ENCODE data around the gene RPP25L. TPM values are rescaled to one million over a fixed set of nuclear protein-coding genes. Genes with fewer than 3 reads are reported as not detected.

RPP25L gene
- total RNA-seq, 4 donors from 2014 or later: 28.9 to 83.5 (median 54.8) TPM

- Histone ChIP-seq H3K27me3 (peaks cover 0 to 3% of the 10 kb centered on the region in 2 donors), H3K4me1 (peaks cover 0 to 53% (median 4%) of the 10 kb centered on the region in 4 donors), H3K9me3 (no peaks in the 10 kb centered on the region), H3K4me3 (no peak overlapping the region), H3K27ac (peak overlapping the region in 1 of 4 donors; percentile 72), H3K36me3 (no peaks in the 10 kb centered on the region)
- no peak for DNase-seq
- TF ChIP-seq, protein P1, sequence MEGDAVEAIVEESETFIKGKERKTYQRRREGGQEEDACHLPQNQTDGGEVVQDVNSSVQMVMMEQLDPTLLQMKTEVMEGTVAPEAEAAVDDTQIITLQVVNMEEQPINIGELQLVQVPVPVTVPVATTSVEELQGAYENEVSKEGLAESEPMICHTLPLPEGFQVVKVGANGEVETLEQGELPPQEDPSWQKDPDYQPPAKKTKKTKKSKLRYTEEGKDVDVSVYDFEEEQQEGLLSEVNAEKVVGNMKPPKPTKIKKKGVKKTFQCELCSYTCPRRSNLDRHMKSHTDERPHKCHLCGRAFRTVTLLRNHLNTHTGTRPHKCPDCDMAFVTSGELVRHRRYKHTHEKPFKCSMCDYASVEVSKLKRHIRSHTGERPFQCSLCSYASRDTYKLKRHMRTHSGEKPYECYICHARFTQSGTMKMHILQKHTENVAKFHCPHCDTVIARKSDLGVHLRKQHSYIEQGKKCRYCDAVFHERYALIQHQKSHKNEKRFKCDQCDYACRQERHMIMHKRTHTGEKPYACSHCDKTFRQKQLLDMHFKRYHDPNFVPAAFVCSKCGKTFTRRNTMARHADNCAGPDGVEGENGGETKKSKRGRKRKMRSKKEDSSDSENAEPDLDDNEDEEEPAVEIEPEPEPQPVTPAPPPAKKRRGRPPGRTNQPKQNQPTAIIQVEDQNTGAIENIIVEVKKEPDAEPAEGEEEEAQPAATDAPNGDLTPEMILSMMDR (IDR thresholded peaks at IDR 0.05): no peak
- TF ChIP-seq POLR2A (IDR thresholded peaks at IDR 0.05): no peak
Observed at GRCh38 chr9:34572628-34573027, 39.3 kb downstream of the RPP25L start.

- peaks cover 0 to 47% (median 3%) of the 10 kb centered on the region in 4 donors for H3K4me1 ChIP-seq
- no peaks in the 10 kb centered on the region for H3K9me3 ChIP-seq
- TF ChIP-seq, protein P1 (IDR thresholded peaks at IDR 0.05): no peak
- no peak for TF ChIP-seq POLR2A (IDR thresholded peaks at IDR 0.05)
- peaks cover 0 to 3% of the 10 kb centered on the region in 2 donors for H3K27me3 ChIP-seq
- H3K4me3 ChIP-seq: no peak overlapping the region
- DNase-seq: peak in 2 of 3 donors; percentile 77 to 83
- no peaks in the 10 kb centered on the region for H3K36me3 ChIP-seq
- H3K27ac ChIP-seq: peak overlapping the region in 2 of 4 donors; percentile 42 to 72
Observed at GRCh38 chr9:34572092-34572491, 39.8 kb downstream of the RPP25L start.

DNA sequence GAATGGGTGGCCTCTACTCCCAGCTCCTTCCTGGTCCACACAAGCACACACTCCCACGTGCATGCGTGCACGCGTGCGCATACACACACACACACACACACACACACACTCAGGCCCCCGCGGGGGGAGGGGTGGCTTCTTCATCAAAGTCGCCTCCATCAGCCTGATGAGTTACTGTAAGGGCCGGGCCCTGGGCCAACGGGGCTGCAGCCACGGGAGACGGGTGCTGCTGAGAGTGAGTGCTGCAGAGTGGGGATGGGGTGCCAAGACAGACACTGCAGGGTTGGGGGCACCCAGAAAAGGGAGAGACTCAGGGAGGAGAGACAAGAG, 40.5 kb downstream of the RPP25L start:
- DNase-seq: no peak
- H3K4me1 ChIP-seq: peaks cover 0 to 41% (median 3%) of the 10 kb centered on the region in 4 donors
- H3K36me3 ChIP-seq: no peaks in the 10 kb centered on the region
- peak overlapping the region in 1 of 4 donors; percentile 42 for H3K27ac ChIP-seq
- TF ChIP-seq POLR2A (IDR thresholded peaks at IDR 0.05): no peak
- TF ChIP-seq, protein P1 (IDR thresholded peaks at IDR 0.05): no peak
- H3K27me3 ChIP-seq: peaks cover 0 to 3% of the 10 kb centered on the region in 2 donors
- no peak overlapping the region for H3K4me3 ChIP-seq
- no peaks in the 10 kb centered on the region for H3K9me3 ChIP-seq

- Histone ChIP-seq H3K27ac (no peak overlapping the region), H3K4me3 (no peak overlapping the region), H3K27me3 (peaks cover 0 to 3% of the 10 kb centered on the region in 2 donors), H3K36me3 (no peaks in the 10 kb centered on the region), H3K9me3 (no peaks in the 10 kb centered on the region), H3K4me1 (peaks cover 0 to 36% (median 3%) of the 10 kb centered on the region in 4 donors)
- no peak for TF ChIP-seq POLR2A (IDR thresholded peaks at IDR 0.05)
- TF ChIP-seq, protein P1 (IDR thresholded peaks at IDR 0.05): no peak
- no peak for DNase-seq
Observed at GRCh38 chr9:34570809-34571480, 41.0 kb downstream of the RPP25L start.

- no peak overlapping the region for H3K4me3 ChIP-seq
- H3K27ac ChIP-seq: no peak overlapping the region
- DNase-seq: no peak
- H3K4me1 ChIP-seq: peaks cover 0 to 32% (median 3%) of the 10 kb centered on the region in 4 donors
- H3K36me3 ChIP-seq: no peaks in the 10 kb centered on the region
- H3K27me3 ChIP-seq: peaks cover 0 to 3% of the 10 kb centered on the region in 2 donors
- no peaks in the 10 kb centered on the region for H3K9me3 ChIP-seq
- no peak for TF ChIP-seq POLR2A (IDR thresholded peaks at IDR 0.05)
- TF ChIP-seq, protein P1 (IDR thresholded peaks at IDR 0.05): no peak
Observed at GRCh38 chr9:34570376-34570775, 41.5 kb downstream of the RPP25L start.
